ENCODE results near the gene CYTH4.

Gene CYTH4

DNA sequence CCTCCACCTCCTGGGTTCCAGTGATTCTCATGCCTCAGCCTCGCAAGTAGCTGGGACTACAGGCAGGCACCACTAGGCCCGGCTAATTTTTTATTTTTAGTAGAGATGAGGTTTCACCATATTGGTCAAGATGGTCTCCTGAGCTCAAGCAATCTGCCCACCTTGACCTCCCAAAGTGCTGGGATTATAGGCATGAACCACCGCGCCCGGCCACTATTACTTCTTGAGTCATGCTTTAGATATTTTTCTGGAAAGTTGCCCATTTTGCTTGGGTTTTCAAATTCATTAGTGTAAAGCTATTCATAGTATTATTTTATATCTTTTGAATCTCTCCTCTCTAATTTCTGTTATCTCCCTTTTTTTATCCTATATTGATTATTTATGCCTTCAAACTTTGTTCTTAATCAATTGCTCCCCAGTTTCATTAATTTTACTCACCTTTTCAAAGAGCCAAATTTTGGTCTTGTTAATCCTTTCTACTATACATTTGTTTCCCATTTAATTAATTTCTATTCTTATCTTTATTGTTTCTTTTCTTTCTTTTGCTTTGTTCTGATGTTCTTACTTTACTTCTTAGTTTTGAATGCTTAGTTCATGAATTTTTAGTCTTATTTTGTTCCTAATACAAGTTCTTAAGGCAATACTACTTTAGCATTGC is 28.0 kb upstream of the CYTH4 start:
- no peak for DNase-seq (ENCODE audit: extremely low read depth, low read depth)
- TF ChIP-seq, protein P1, sequence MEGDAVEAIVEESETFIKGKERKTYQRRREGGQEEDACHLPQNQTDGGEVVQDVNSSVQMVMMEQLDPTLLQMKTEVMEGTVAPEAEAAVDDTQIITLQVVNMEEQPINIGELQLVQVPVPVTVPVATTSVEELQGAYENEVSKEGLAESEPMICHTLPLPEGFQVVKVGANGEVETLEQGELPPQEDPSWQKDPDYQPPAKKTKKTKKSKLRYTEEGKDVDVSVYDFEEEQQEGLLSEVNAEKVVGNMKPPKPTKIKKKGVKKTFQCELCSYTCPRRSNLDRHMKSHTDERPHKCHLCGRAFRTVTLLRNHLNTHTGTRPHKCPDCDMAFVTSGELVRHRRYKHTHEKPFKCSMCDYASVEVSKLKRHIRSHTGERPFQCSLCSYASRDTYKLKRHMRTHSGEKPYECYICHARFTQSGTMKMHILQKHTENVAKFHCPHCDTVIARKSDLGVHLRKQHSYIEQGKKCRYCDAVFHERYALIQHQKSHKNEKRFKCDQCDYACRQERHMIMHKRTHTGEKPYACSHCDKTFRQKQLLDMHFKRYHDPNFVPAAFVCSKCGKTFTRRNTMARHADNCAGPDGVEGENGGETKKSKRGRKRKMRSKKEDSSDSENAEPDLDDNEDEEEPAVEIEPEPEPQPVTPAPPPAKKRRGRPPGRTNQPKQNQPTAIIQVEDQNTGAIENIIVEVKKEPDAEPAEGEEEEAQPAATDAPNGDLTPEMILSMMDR (IDR thresholded peaks at IDR 0.05; ENCODE audit: low read depth, low read length, missing control alignments), result no peak
- H3K4me3 ChIP-seq (replicated peaks; ENCODE audit: low read depth, low read length), result no peak overlapping the region

GRCh38 chr22:37254867-37255233 is 27.5 kb upstream of the CYTH4 start:
- TF ChIP-seq, protein P1 (IDR thresholded peaks at IDR 0.05; ENCODE audit: low read depth, low read length, missing control alignments), result no peak
- DNase-seq (ENCODE audit: extremely low read depth, low read depth), result no peak
- H3K4me3 ChIP-seq (replicated peaks; ENCODE audit: low read depth, low read length), result no peak overlapping the region

- no peak for DNase-seq (ENCODE audit: extremely low read depth, low read depth)
- TF ChIP-seq, protein P1 (IDR thresholded peaks at IDR 0.05; ENCODE audit: low read depth, low read length, missing control alignments), result no peak
- H3K4me3 ChIP-seq (replicated peaks; ENCODE audit: low read depth, low read length), result no peak overlapping the region
Measured at GRCh38 chr22:37255558-37256006, 26.7 kb upstream of the CYTH4 start.

DNA sequence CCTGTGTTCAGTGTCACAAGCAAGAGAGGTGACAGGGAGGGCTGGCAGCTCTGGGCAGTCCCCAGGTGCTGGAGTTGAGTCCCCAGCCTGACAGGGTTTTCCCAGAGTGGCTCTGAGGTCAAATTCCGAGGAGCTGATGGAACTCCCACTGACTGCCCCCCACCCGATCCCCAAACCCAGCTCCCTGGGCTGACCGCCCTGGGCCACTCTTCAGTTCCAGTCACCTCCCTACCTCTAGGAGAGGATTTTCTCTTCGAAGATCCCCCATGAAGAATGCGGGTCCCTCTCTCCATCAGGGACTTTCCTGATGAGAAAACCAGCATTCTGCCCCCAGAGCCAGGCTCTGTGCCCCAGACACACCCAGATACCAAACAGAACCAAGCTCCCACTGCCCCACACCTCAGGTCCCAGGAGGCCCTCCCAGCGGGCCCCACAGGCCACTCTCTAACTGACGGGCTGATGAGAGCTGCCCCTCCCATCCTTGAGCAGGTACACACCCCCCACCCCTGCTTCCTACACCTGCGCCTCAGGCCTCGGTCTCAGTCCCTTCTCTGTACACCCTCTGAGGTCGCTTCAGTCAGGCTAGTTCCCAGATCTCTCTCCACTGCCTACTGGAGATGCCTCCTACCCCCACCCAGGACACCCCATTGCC is 26.1 kb upstream of the CYTH4 start:
- DNase-seq (ENCODE audit: extremely low read depth, low read depth), result no peak
- TF ChIP-seq, protein P1 (IDR thresholded peaks at IDR 0.05; ENCODE audit: low read depth, low read length, missing control alignments), result no peak
- no peak overlapping the region for H3K4me3 ChIP-seq (replicated peaks; ENCODE audit: low read depth, low read length)

GRCh38 chr22:37258005-37258752 is 24.1 kb upstream of the CYTH4 start:
- DNase-seq (ENCODE audit: extremely low read depth, low read depth), result no peak
- TF ChIP-seq, protein P1 (IDR thresholded peaks at IDR 0.05; ENCODE audit: low read depth, low read length, missing control alignments), result no peak

GRCh38 chr22:37258753-37259401 is 23.4 kb upstream of the CYTH4 start:
- no peak overlapping the region for H3K4me3 ChIP-seq (replicated peaks; ENCODE audit: low read depth, low read length)
- TF ChIP-seq, protein P1 (IDR thresholded peaks at IDR 0.05; ENCODE audit: low read depth, low read length, missing control alignments), result no peak
- DNase-seq (ENCODE audit: extremely low read depth, low read depth), result no peak

More at GRCh38 chr22:37258005-37258752, 24.1 kb upstream of the CYTH4 start:
- no peak overlapping the region for H3K4me3 ChIP-seq (replicated peaks; ENCODE audit: low read depth, low read length)

All from HFF-Myc (cell line).